ENCODE data around the gene C3orf20. TPM values are rescaled to one million over a fixed set of nuclear protein-coding genes. Genes with fewer than 3 reads are reported as not detected.

The C3orf20 gene
- total RNA-seq, result not detected in 3 replicates
- long read RNA-seq, result 0 reads

DNA sequence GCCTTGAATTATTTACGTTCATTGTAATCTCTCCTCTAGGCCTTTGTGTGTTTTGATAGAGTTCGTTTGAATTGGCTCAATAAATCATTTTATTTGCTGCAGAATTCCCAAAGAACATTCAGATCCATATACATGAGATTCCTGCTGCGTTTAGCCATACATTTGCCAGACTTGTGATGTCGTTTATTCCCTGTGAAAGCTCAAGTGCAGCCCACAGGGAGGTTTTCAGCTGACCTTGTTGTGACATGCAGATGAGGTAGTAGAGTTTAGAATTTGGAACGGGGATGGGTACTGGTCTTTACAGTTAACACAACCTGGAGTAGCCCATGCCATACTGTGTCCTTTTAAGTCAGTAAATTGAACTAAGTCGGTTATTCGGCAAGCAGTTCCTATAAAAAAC, at the start of gene C3orf20:
Gene C3orf20, plus strand, starts transcription at position 301 of the 400 bp plus-strand sequence. CDS start 7,573 bp downstream, outside the sequence.
- H3K4me1 Mint-ChIP-seq (ENCODE audit: low read depth), result no peaks in the 10 kb centered on the region
- H3K27ac Mint-ChIP-seq (ENCODE audit: unreplicated experiment), result no peak within 1 kb of the TSS
- no peak within 1 kb of the TSS for H3K4me3 Mint-ChIP-seq (ENCODE audit: unreplicated experiment)
- peaks cover 1% of the 10 kb centered on the region for H3K9me3 Mint-ChIP-seq (ENCODE audit: low read depth)
- no peaks in the 10 kb centered on the region for H3K27me3 Mint-ChIP-seq (ENCODE audit: low read depth)
- peaks cover 9% of the 10 kb centered on the region for H3K36me3 Mint-ChIP-seq (ENCODE audit: low read depth)
- DNase-seq (ENCODE audit: low spot score), result no peak
- TF ChIP-seq, protein P1, sequence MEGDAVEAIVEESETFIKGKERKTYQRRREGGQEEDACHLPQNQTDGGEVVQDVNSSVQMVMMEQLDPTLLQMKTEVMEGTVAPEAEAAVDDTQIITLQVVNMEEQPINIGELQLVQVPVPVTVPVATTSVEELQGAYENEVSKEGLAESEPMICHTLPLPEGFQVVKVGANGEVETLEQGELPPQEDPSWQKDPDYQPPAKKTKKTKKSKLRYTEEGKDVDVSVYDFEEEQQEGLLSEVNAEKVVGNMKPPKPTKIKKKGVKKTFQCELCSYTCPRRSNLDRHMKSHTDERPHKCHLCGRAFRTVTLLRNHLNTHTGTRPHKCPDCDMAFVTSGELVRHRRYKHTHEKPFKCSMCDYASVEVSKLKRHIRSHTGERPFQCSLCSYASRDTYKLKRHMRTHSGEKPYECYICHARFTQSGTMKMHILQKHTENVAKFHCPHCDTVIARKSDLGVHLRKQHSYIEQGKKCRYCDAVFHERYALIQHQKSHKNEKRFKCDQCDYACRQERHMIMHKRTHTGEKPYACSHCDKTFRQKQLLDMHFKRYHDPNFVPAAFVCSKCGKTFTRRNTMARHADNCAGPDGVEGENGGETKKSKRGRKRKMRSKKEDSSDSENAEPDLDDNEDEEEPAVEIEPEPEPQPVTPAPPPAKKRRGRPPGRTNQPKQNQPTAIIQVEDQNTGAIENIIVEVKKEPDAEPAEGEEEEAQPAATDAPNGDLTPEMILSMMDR (IDR thresholded peaks at IDR 0.05), result no peak

DNA sequence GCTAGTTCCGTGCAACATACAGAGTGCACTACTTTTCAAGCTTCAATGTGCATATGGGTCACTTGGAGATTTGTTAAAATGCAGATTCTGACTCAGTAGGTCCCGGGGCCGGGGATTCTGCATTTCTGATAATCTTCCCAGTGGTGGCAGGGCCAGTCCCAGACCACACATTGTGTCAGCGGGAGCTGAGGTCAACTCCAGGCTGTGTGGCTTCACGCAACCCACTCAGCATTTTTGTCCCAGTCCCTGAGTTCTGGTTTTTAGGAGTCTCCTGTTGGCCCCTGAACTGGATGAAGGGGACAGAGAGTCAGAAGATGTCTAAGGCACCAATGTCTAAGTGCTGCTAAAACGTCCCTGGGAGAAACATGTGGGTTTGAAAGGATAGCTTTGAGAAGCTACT, 49.5 kb upstream of the C3orf20 start:
- no peaks in the 10 kb centered on the region for H3K36me3 Mint-ChIP-seq (ENCODE audit: low read depth)
- H3K4me1 Mint-ChIP-seq (ENCODE audit: low read depth), result peaks cover 6% of the 10 kb centered on the region
- H3K9me3 Mint-ChIP-seq (ENCODE audit: low read depth), result peaks cover 7% of the 10 kb centered on the region
- no peak overlapping the region for H3K27ac Mint-ChIP-seq (ENCODE audit: unreplicated experiment)
- TF ChIP-seq, protein P1 (IDR thresholded peaks at IDR 0.05), result no peak
- peaks cover 2% of the 10 kb centered on the region for H3K27me3 Mint-ChIP-seq (ENCODE audit: low read depth)
- no peak overlapping the region for H3K4me3 Mint-ChIP-seq (ENCODE audit: unreplicated experiment)
- no peak for DNase-seq (ENCODE audit: low spot score)

- DNase-seq (ENCODE audit: low spot score), result no peak
- H3K36me3 Mint-ChIP-seq (ENCODE audit: low read depth), result no peaks in the 10 kb centered on the region
- TF ChIP-seq, protein P1 (IDR thresholded peaks at IDR 0.05), result no peak
- peaks cover 4% of the 10 kb centered on the region for H3K27me3 Mint-ChIP-seq (ENCODE audit: low read depth)
- no peak overlapping the region for H3K27ac Mint-ChIP-seq (ENCODE audit: unreplicated experiment)
- H3K4me1 Mint-ChIP-seq (ENCODE audit: low read depth), result peaks cover 6% of the 10 kb centered on the region
- no peak overlapping the region for H3K4me3 Mint-ChIP-seq (ENCODE audit: unreplicated experiment)
- peaks cover 7% of the 10 kb centered on the region for H3K9me3 Mint-ChIP-seq (ENCODE audit: low read depth)
Measured at GRCh38 chr3:14627815-14628214, 47.1 kb upstream of the C3orf20 start.

- Mint-ChIP-seq H3K27ac (ENCODE audit: unreplicated experiment) (no peak overlapping the region), H3K4me3 (ENCODE audit: unreplicated experiment) (no peak overlapping the region), H3K4me1 (ENCODE audit: low read depth) (peaks cover 6% of the 10 kb centered on the region), H3K36me3 (ENCODE audit: low read depth) (no peaks in the 10 kb centered on the region), H3K9me3 (ENCODE audit: low read depth) (peaks cover 7% of the 10 kb centered on the region), H3K27me3 (ENCODE audit: low read depth) (peaks cover 4% of the 10 kb centered on the region)
- TF ChIP-seq, protein P1 (IDR thresholded peaks at IDR 0.05), result no peak
- DNase-seq (ENCODE audit: low spot score), result no peak
Measured at GRCh38 chr3:14628406-14628805, 46.5 kb upstream of the C3orf20 start.

DNA sequence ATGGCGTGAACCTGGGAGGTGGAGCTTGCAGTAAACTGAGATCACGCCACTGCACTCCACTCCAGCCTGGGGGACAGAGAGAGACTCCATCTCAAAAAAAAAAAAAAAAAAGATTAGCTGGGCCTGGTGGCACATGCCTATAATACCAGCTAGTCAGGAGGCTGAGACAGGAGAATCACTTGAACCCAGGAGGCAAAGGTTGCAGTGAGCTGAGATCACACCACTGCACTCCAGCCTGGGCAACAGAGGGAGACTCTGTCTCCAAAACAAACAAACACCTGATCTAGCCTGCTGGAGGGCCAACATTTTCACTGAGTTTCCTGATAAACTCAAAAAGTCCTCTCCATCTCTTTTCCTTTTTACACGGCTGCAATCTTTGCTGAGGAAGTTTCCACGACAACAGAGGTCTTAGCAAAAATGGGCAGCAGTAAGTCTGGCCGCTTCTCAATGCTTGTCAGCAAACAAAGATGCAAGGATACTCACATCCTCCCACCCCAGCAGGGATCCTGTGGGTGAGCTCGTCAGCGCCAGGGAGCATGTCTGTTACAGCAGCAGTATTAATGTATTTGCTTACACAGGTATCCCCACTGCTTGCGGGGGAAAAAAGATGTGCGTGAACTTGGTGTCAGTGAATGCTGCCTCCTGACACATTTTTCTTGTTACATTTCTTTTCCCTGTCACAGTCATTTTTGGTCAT, 44.4 kb upstream of the C3orf20 start:
- H3K27ac Mint-ChIP-seq (ENCODE audit: unreplicated experiment), result no peak overlapping the region
- no peak for DNase-seq (ENCODE audit: low spot score)

More for the DNA sequence above, 44.4 kb upstream of the C3orf20 start:
- Mint-ChIP-seq H3K36me3 (ENCODE audit: low read depth) (peaks cover 1% of the 10 kb centered on the region), H3K4me3 (ENCODE audit: unreplicated experiment) (no peak overlapping the region), H3K27me3 (ENCODE audit: low read depth) (peaks cover 10% of the 10 kb centered on the region), H3K9me3 (ENCODE audit: low read depth) (peaks cover 7% of the 10 kb centered on the region), H3K4me1 (ENCODE audit: low read depth) (peaks cover 6% of the 10 kb centered on the region)
- TF ChIP-seq, protein P1 (IDR thresholded peaks at IDR 0.05), result no peak

Measured in chondrocyte (in vitro differentiated cells).